Thyroid gland (tissue), 4 donors: ENCODE data around the gene GAR1. TPM values are rescaled to one million over a fixed set of nuclear protein-coding genes. Genes with fewer than 3 reads are reported as not detected.
A peak's percentile ranks its signal among the peaks of the same experiment; 100 is the strongest.

Experiments
- DNase-seq, 2 donors: peaks; one replicate each; pipeline ENCODE4 v3.0.0-alpha.2; 2019
- H3K27ac ChIP-seq, 3 donors: fragments of 200-600 bp; sonication (generic); 1 replicate in 2 of 3; 2 replicates in 1 of 3; pipeline ENCODE4 v1.5.1; 2016 to 2019; ENCODE audit warnings: mild to moderate bottlenecking in 1 of 3, moderate library complexity in 1 of 3
- H3K27me3 ChIP-seq: fragments of 200-600 bp; sonication (generic); one replicate; pipeline ENCODE4 v1.5.1; 2019
- H3K36me3 ChIP-seq, 2 donors: fragments of 200-600 bp; sonication (generic); one replicate each; pipeline ENCODE4 v1.5.1; 2016 to 2019
- H3K4me1 ChIP-seq, 2 donors: fragments of 200-600 bp; sonication (generic); one replicate each; pipeline ENCODE4 v1.5.1; 2017 to 2019
- H3K4me3 ChIP-seq, 3 donors: fragments of 200-600 bp; sonication (generic); replicated peaks in 1 of 3; 1 replicate in 2 of 3; 2 replicates in 1 of 3; pipeline ENCODE4 v1.5.1; 2016; ENCODE audit warnings: mild to moderate bottlenecking in 1 of 3
- H3K9me3 ChIP-seq: fragments of 200-600 bp; sonication (generic); one replicate; pipeline ENCODE4 v1.5.1; 2017
- POLR2A ChIP-seq, 2 donors: fragments of 450-650 bp; IDR thresholded peaks; one replicate each; pipeline ENCODE4 v1.6.1; 2017; ENCODE audit warnings: antibody characterized with exemption in 2 of 2, mild to moderate bottlenecking in 2 of 2, moderate library complexity in 1 of 2
- WGBS, 2 donors: methylation state at CpG; one replicate each; pipeline ENCODE4 v1.1.5; 2017; 5-methylcytosine and 5-hydroxymethylcytosine counted together
- intact Hi-C: fragments of 100-400 bp; cut with DNase I; formaldehyde crosslinking; loops from one replicate; pipeline ENCODE4 v1.15.1; 2023
- total RNA-seq, 4 donors: library from RNA; depleted of rRNA; stranded (reverse); fragments of >200 nt; gene quantifications; one replicate each; pipeline ENCODE4 v1.2.3, GENCODE V29; 2016
- TF ChIP-seq, protein P1 (sequence below), 6 experiments: fragments of 200-600 bp in 3 of 6; fragments of 450-650 bp in 3 of 6; sonication (generic) in 3 of 6; IDR thresholded peaks; one replicate each; pipeline ENCODE4 v1.5.1; 2016 to 2019; ENCODE audit warnings: antibody characterized with exemption in 6 of 6, mild to moderate bottlenecking in 2 of 6, inconsistent platforms in 1 of 6, moderate library complexity in 1 of 6

GAR1 gene
- total RNA-seq, 4 donors from 2014 or later, result 1.8 to 7.8 (median 5.1) TPM

DNA sequence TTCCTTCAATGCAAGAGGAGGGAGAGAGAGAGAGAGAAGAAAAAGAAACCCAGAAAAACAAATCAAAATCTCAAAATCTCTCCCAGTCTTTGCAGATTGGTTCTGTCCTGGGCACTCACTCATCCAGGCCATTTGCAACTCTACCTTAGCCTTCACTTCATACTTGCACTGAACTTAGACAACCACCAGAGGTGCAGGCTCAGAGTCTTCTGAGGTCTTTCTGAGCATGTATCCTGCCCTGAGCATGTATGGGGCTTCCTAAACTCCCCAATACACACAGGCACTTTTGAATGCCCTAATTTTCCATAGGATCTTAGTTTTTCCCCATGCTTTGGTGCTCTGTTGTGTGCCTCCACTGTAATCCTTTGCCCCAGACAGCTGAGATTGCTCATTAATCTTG is 16.7 kb upstream of the GAR1 start:
- intact Hi-C loops, result no loop called here
- Histone ChIP-seq H3K27me3 (no peaks in the 10 kb centered on the region), H3K9me3 (no peaks in the 10 kb centered on the region), H3K27ac (no peak overlapping the region), H3K4me1 (peaks cover 0 to 13% of the 10 kb centered on the region in 2 donors), H3K4me3 (no peak overlapping the region), H3K36me3 (no peaks in the 10 kb centered on the region)
- no peak for DNase-seq
- TF ChIP-seq, protein P1, sequence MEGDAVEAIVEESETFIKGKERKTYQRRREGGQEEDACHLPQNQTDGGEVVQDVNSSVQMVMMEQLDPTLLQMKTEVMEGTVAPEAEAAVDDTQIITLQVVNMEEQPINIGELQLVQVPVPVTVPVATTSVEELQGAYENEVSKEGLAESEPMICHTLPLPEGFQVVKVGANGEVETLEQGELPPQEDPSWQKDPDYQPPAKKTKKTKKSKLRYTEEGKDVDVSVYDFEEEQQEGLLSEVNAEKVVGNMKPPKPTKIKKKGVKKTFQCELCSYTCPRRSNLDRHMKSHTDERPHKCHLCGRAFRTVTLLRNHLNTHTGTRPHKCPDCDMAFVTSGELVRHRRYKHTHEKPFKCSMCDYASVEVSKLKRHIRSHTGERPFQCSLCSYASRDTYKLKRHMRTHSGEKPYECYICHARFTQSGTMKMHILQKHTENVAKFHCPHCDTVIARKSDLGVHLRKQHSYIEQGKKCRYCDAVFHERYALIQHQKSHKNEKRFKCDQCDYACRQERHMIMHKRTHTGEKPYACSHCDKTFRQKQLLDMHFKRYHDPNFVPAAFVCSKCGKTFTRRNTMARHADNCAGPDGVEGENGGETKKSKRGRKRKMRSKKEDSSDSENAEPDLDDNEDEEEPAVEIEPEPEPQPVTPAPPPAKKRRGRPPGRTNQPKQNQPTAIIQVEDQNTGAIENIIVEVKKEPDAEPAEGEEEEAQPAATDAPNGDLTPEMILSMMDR (IDR thresholded peaks at IDR 0.05), result no peak

DNA sequence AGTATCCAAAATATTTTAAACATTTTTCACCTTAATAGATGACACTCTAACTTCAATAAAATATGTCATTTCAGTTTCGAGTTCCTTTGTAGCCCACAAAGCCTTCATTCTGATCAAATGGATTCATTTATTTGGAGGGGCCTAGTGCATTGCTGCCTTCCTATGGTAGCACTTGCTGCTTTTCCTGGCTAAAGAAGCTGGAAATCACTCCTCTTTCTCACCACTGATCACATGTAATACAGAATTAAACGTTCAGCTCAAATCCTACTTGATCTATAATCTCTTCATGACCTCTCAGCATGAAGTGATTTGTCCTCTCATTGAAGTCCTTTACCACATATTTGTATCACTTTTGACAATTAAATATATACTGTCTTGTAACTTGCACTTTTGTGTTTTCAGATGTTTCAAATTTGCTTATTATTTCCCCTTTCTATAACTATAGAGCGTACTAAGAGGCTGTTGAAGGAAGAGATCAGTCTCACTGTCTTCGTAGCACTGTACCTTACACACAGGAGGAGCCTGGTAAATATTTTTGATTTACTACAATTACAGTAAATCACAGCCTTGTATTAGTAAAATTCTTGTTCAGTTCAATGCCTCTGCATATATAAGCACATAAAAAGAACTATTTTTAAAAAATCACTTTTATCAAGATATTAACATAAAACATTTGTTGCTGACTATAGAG is 14.3 kb upstream of the GAR1 start:
- no peak for DNase-seq
- WGBS, 2 donors, result 57 to 60% methylated on average over 4 of the region's 4 CpGs
- Histone ChIP-seq H3K36me3 (no peaks in the 10 kb centered on the region), H3K27ac (peak overlapping the region; percentile 11 to 28 (median 12)), H3K9me3 (no peaks in the 10 kb centered on the region), H3K27me3 (no peaks in the 10 kb centered on the region), H3K4me1 (peaks cover 0 to 13% of the 10 kb centered on the region in 2 donors), H3K4me3 (no peak overlapping the region)
- TF ChIP-seq, protein P1 (IDR thresholded peaks at IDR 0.05), result no peak
- TF ChIP-seq POLR2A (IDR thresholded peaks at IDR 0.05), result no peak
- intact Hi-C loops, result no loop called here

DNA sequence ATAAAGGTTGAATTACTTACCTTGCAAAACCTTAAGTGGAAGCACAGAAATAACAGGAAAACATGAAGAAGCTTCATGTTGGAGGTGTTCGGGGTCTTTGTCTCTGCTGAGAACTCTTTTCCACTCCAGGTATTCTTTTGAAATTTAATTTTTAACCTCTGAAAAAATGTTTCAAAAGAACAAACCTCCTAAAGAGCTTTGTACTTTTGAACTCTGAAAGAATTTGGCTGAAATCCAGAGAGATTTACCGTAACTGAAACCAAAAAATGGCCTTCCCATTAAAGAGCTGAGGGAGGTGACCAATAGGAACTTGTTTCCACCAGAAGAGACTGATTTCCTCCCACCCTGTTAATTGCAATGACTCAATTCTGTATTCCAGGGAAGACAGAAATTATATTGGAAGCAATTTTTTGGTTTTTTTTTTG is 13.7 kb upstream of the GAR1 start, which contains the start of gene CFI:
TSS of gene CFI (minus strand) at position 105 of the 425 bp plus-strand sequence. CDS start at position 77, 28 bp downstream.
- H3K36me3 ChIP-seq, result no peaks in the 10 kb centered on the region
- TF ChIP-seq, protein P1 (IDR thresholded peaks at IDR 0.05), result no peak
- TF ChIP-seq POLR2A (IDR thresholded peaks at IDR 0.05), result no peak
- no peak for DNase-seq
- WGBS, 2 donors, result 30 to 44% methylated on average over 2 of the region's 2 CpGs
- no peaks in the 10 kb centered on the region for H3K9me3 ChIP-seq
- H3K4me3 ChIP-seq, result no peak within 1 kb of the TSS
- H3K27me3 ChIP-seq, result no peaks in the 10 kb centered on the region
- peaks cover 0 to 13% of the 10 kb centered on the region in 2 donors for H3K4me1 ChIP-seq
- intact Hi-C loops, result no loop called here
- peak within 1 kb of the TSS; percentile 11 to 28 (median 12) for H3K27ac ChIP-seq

DNA sequence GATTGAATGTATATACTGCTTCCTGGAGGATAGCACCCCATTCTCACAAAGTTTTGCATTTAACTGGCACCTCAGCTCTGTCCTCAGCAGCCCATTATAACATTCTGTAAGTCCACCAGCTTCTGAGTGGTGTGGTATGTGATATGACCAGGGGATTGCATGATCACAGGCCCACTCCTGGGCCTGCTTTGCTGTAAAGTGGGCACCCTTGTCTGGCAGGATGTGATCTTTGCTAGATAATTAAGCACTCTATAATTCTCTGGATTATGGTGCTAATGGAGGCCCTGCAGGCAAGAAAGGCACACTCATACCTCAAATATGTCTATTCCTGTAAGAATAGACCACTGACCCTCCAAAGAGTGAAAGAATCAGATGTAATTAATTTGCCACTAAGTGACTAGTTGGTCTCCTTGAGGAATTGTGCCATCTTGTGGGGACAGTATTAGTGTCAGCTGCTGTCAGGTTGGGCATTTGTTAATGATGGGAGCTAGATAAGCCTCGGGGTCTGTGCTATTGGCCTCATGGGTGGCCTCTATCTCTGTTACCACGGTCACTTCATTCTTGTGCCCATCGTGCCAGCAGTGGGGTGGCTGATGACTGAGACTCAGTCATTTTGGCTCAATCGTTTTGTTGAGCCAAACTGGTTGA is 11.5 kb upstream of the GAR1 start:
- Histone ChIP-seq H3K4me3 (no peak overlapping the region), H3K27ac (no peak overlapping the region), H3K36me3 (no peaks in the 10 kb centered on the region), H3K9me3 (no peaks in the 10 kb centered on the region), H3K4me1 (peaks cover 0 to 13% of the 10 kb centered on the region in 2 donors), H3K27me3 (no peaks in the 10 kb centered on the region)
- no peak for TF ChIP-seq POLR2A (IDR thresholded peaks at IDR 0.05)
- TF ChIP-seq, protein P1 (IDR thresholded peaks at IDR 0.05), result peak in 4 of 6 experiments; percentile 17 to 48 (median 45)
- WGBS, 2 donors, result 18 to 27% methylated on average over 4 of the region's 4 CpGs
- DNase-seq, result peak; percentile 6 to 17
- intact Hi-C loops, result no loop called here

DNA sequence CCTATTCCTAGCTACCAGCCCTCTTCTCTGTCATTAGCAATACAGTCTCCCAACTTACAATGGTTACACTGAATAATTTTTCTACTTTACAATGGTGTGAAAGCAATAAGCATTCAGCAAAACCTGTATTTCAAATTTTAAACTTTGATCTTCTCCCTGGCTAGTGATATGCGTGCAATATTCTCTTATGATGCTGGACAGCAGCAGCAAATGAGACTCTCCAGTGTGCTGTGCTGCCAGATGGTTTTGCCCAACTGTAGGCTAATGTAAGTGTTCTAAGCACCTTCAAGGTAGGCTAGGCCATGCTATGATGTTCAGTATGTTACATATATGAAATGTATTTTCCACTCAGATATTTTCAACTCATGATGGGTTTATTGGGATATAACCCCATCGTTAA is 5.9 kb upstream of the GAR1 start:
- Histone ChIP-seq H3K27me3 (no peaks in the 10 kb centered on the region), H3K9me3 (no peaks in the 10 kb centered on the region), H3K27ac (no peak overlapping the region), H3K36me3 (no peaks in the 10 kb centered on the region), H3K4me1 (peaks cover 3% of the 10 kb centered on the region in 2 donors), H3K4me3 (no peak overlapping the region)
- intact Hi-C loops, result loop anchor here (5.0 to 10.0 kb wide), 3 partner anchors 75 to 377 kb away; partner anchors contain the start of genes CASP6, PLA2G12A and SEC24B
- TF ChIP-seq, protein P1 (IDR thresholded peaks at IDR 0.05), result no peak
- no peak for TF ChIP-seq POLR2A (IDR thresholded peaks at IDR 0.05)
- no peak for DNase-seq
- 90 to 93% methylated on average over 2 of the region's 2 CpGs for WGBS, 2 donors
